GM12878 (cell line): ENCODE data around the gene CCDC17.

ENCODE experiments used
- MAX ChIP-seq: IDR thresholded peaks from 2 replicates; pipeline ENCODE4 v1.6.1; 2012; ENCODE audit warnings: low read depth, low read length, improper control_type of control experiment
- RCOR1 ChIP-seq: conservative IDR thresholded peaks from 2 replicates; pipeline ENCODE4 v1.6.1; 2012; ENCODE audit warnings: low read depth, low read length, improper control_type of control experiment

- TF ChIP-seq MAX (no peak), RCOR1 (no peak)
These were observed 16.4 kb upstream of the CCDC17 start for GRCh38 chr1:45640293-45640692.
